Measurements from ENCODE around the gene MCM6. TPM values are rescaled to one million over a fixed set of nuclear protein-coding genes. Genes with fewer than 3 reads are reported as not detected.

MCM6 gene
- total RNA-seq (2021) = 112 and 113 TPM in 2 replicates
- long read RNA-seq, transcript MCM6-201 (17 exons, 3,736 nt) = major isoform, 504 of 929 reads
- long read RNA-seq, partial matches to known transcripts = 392 of 929 reads
- long read RNA-seq, other reads (novel, unspliced or antisense) = 33 of 929 reads

GRCh38 chr2:135876066-135876711, at the start of gene MCM6:
TSS of gene MCM6 (minus strand) at chr2:135876443. CDS start at chr2:135876365, 78 bp downstream.
- H2BK15ac ChIP-seq (ENCODE audit: low read depth, low read length) = no peak within 1 kb of the TSS
- peaks cover 18 to 34% (median 33%) of the 10 kb centered on the region in 3 experiments for H3K36me3 Mint-ChIP-seq (ENCODE audit: insufficient read depth in 1 of 3, low read depth in 3 of 3)
- H3K14ac ChIP-seq (ENCODE audit: insufficient read depth, low read length) = peak within 1 kb of the TSS; percentile 94
- peaks cover 10% of the 10 kb centered on the region for H3K23me2 ChIP-seq (ENCODE audit: insufficient read length, low read depth, low read length, poor library complexity, severe bottlenecking)
- TF ChIP-seq CTCF (conservative IDR thresholded peaks at IDR 0.05) = no peak; the same call in 2 of the 3 replicates
- no peaks in the 10 kb centered on the region for H3K9me3 ChIP-seq (ENCODE audit: control insufficient read depth, low read depth, low read length)
- H4K20me1 ChIP-seq (ENCODE audit: control insufficient read depth, insufficient read depth, insufficient read length) = no peaks in the 10 kb centered on the region
- peak within 1 kb of the TSS; percentile 79 to 96 (median 92) for H3K27ac Mint-ChIP-seq
- H3K4me1 ChIP-seq (ENCODE audit: insufficient read depth, low read length) = no peaks in the 10 kb centered on the region
- peaks cover 7% of the 10 kb centered on the region for H3K79me1 ChIP-seq (ENCODE audit: insufficient read depth, low read depth, low read length, poor library complexity, severe bottlenecking)
- H4K5ac ChIP-seq (ENCODE audit: insufficient read length, low read depth, low read length) = no peak within 1 kb of the TSS
- no peak within 1 kb of the TSS for H3K27ac ChIP-seq (ENCODE audit: insufficient read length, low read depth, low read length)
- no peak within 1 kb of the TSS for H2AK5ac ChIP-seq (ENCODE audit: insufficient read length, low read length)
- no CpG with 5 or more reads among the region's 71 CpGs for WGBS (ENCODE audit: extremely low coverage, insufficient read length, low lambda C conversion rate)
- no peaks in the 10 kb centered on the region for H3K27me3 ChIP-seq (ENCODE audit: insufficient read depth, low read length)
- H3K23ac ChIP-seq (ENCODE audit: insufficient read length, low read depth, low read length) = no peak within 1 kb of the TSS
- no peaks in the 10 kb centered on the region for H3K27me3 Mint-ChIP-seq (ENCODE audit: low read depth)
- no peaks in the 10 kb centered on the region for H3K9me3 Mint-ChIP-seq
- H3K4me1 Mint-ChIP-seq = peaks cover 23 to 30% of the 10 kb centered on the region in 2 experiments
- H2BK120ac ChIP-seq (ENCODE audit: low read depth, low read length, poor library complexity, severe bottlenecking) = peak within 1 kb of the TSS; percentile 88
- peak within 1 kb of the TSS; percentile 55 for H3K4me2 ChIP-seq (ENCODE audit: insufficient read depth, insufficient read length, low read length)
- H3K9ac ChIP-seq (ENCODE audit: extremely low read depth, insufficient read length, low read length) = peak within 1 kb of the TSS; percentile 92
- H2BK20ac ChIP-seq (ENCODE audit: low read depth, low read length, poor library complexity, severe bottlenecking) = no peak within 1 kb of the TSS
- no peak within 1 kb of the TSS for H2BK5ac ChIP-seq (ENCODE audit: insufficient read length, low read length)
- peak within 1 kb of the TSS; percentile 85 to 90 for H3K4me3 Mint-ChIP-seq
- no peak within 1 kb of the TSS for H4K91ac ChIP-seq (ENCODE audit: insufficient read length, low read depth, low read length)
- peak within 1 kb of the TSS; percentile 2 for H3K4ac ChIP-seq (ENCODE audit: low read depth, low read length)
- H2AFZ ChIP-seq (ENCODE audit: low read length) = no peak within 1 kb of the TSS
- peaks cover 16% of the 10 kb centered on the region; the same call in 1 of the 2 replicates for H3K79me2 ChIP-seq (ENCODE audit: insufficient read depth, low read length)
- no peak within 1 kb of the TSS for H3T11ph ChIP-seq (ENCODE audit: low read length)
- H4K8ac ChIP-seq (replicated peaks; ENCODE audit: insufficient read length, low read depth, low read length) = no peak within 1 kb of the TSS
- peak; percentile 99 for DNase-seq
- H2BK12ac ChIP-seq (ENCODE audit: insufficient read length, low read depth, low read length) = no peak within 1 kb of the TSS
- H3K18ac ChIP-seq (ENCODE audit: insufficient read length, low read depth, low read length) = peak within 1 kb of the TSS; percentile 73
- no peak within 1 kb of the TSS for H3K56ac ChIP-seq (ENCODE audit: insufficient read length, low read depth, low read length)

Measured in H9 (cell line).